HEK293 (cell line): Measurements from ENCODE around the gene TSPAN2.

Experiments used
- YY1 ChIP-seq: fragments of 450-650 bp; formaldehyde crosslinking; IDR thresholded peaks from 2 replicates; pipeline ENCODE4 v1.5.1; 2018; ENCODE audit warnings: missing biosample characterization, missing genetic modification characterization
- ZBTB21 ChIP-seq: fragments of 450-650 bp; formaldehyde crosslinking; IDR thresholded peaks from 2 replicates; pipeline ENCODE4 v1.5.1; 2017; ENCODE audit warnings: missing biosample characterization, missing genetic modification characterization
- ZBTB7A ChIP-seq: fragments of 450-650 bp; formaldehyde crosslinking; IDR thresholded peaks from 2 replicates; pipeline ENCODE4 v1.5.1; 2016; ENCODE audit warnings: low read depth, missing biosample characterization, missing genetic modification characterization
- ZNF221 ChIP-seq: fragments of 450-650 bp; formaldehyde crosslinking; IDR thresholded peaks from 2 replicates; pipeline ENCODE4 v1.5.1; 2017; ENCODE audit warnings: missing biosample characterization, missing genetic modification characterization, borderline replicate concordance
- ZNF354C ChIP-seq: fragments of 450-650 bp; formaldehyde crosslinking; IDR thresholded peaks from 2 replicates; pipeline ENCODE4 v1.5.1; 2016; ENCODE audit warnings: missing biosample characterization, missing genetic modification characterization, low read depth, borderline replicate concordance
- ZNF558 ChIP-seq: fragments of 450-650 bp; formaldehyde crosslinking; IDR thresholded peaks from 2 replicates; pipeline ENCODE4 v1.5.1; 2016; ENCODE audit warnings: missing biosample characterization, missing genetic modification characterization

DNA sequence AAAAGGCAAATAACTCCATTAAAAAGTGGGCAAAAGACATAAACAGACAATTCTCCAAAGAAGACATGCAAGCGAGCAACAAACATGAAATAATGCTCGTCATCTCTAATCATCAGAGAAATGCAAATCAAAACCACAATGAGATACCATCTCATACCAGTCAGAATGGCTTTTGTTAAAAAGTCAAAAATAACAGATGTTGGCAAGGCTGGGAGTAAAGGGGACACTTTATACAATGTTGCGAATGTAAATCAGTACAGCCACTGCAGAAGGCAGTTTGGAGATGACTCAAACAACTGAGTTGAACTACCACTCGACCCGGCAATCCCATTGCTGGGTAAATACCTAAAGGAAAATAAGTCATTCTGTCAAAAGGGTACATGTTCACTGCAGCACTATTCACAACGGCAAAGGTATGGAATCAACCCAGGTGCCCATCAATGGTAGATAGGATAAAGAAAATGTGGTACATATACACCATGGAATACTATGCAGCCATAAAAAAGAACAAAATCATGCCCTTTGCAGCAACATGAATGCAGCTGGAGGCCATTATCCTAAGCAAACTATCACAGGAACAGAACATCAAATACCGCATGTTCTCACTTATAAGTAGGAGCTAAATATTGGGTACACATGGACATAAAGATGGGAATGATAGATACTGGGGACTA is 25.9 kb downstream of the TSPAN2 start:
- TF ChIP-seq ZBTB7A (no peak), ZNF558 (tag by site-specific recombination) (no peak), ZNF354C (no peak), YY1 (tag by site-specific recombination) (no peak), ZNF221 (tag by site-specific recombination) (no peak), ZBTB21 (tag by site-specific recombination) (no peak)
